PC-9 (cell line): Measurements from ENCODE around the gene METTL13. TPM values are rescaled to one million over a fixed set of nuclear protein-coding genes. Genes with fewer than 3 reads are reported as not detected.
"Not testable (repeated sequence)": the region's sequence is repeated elsewhere in the genome, so short reads cannot be mapped to it uniquely, and the experiment has no call there.

Experiments used
- BruUV-seq: library from RNA; stranded (reverse); fragments of 400-500 nt; replicated peaks from 2 replicates; lab custom pipeline; 2021; lab: Mats Ljungman, UMichigan
- CTCF ChIA-PET: fragments of 300-600 bp; sonication (Branson Sonifier 250); formaldehyde crosslinking; loops from one replicate; lab custom pipeline; 2022; ENCODE audit warnings: antibody characterized with exemption; lab: Charles Lee
- POLR2A ChIA-PET: fragments of 300-600 bp; sonication (Branson Sonifier 250); formaldehyde crosslinking; loops from one replicate; lab custom pipeline; 2022; ENCODE audit warnings: antibody characterized with exemption; ENCODE audit not compliant: unreplicated experiment; lab: Charles Lee
- DNase-seq, 2 experiments: peaks; one replicate each; pipeline versions ENCODE4 v3.0.0 to v3.0.0-alpha.2; 2015 to 2022; ENCODE audit warnings: mixed read lengths in 1 of 2
- H2AFZ ChIP-seq: fragments of 200-600 bp; sonication (generic); 2 replicates; pipeline ENCODE4 v1.8.1; 2017; ENCODE audit warnings: antibody characterized with exemption
- H3F3A ChIP-seq: fragments of 200-600 bp; sonication (generic); 2 replicates; pipeline ENCODE4 v1.8.1; 2017; ENCODE audit warnings: antibody characterized with exemption, mild to moderate bottlenecking, low read depth; ENCODE audit not compliant: insufficient read depth
- H3K27ac ChIP-seq: fragments of 200-600 bp; sonication (generic); 2 replicates; pipeline ENCODE4 v1.6.1; 2016; ENCODE audit warnings: mixed run types
- H3K27me3 ChIP-seq: fragments of 200-600 bp; sonication (generic); 2 replicates; pipeline ENCODE4 v1.6.1; 2016; ENCODE audit warnings: low read depth, mixed run types; ENCODE audit not compliant: insufficient read depth
- H3K36me3 ChIP-seq: fragments of 200-600 bp; sonication (generic); 2 replicates; pipeline ENCODE4 v1.6.1; 2016; ENCODE audit warnings: low read depth, mixed run types
- H3K4me1 ChIP-seq: fragments of 200-600 bp; sonication (generic); replicated peaks from 2 replicates; pipeline ENCODE4 v1.6.1; 2016; ENCODE audit warnings: mixed run types; ENCODE audit not compliant: insufficient read depth
- H3K4me2 ChIP-seq: fragments of 200-600 bp; sonication (generic); 2 replicates; pipeline ENCODE4 v1.6.1; 2017; ENCODE audit warnings: mixed run types
- H3K4me3 ChIP-seq: fragments of 200-600 bp; sonication (generic); 2 replicates; pipeline ENCODE4 v1.6.1; 2016; ENCODE audit warnings: mixed run types
- H3K79me2 ChIP-seq: fragments of 200-600 bp; sonication (generic); 2 replicates; pipeline ENCODE4 v1.6.1; 2017; ENCODE audit warnings: low read depth, mixed run types
- H3K9me2 ChIP-seq: fragments of 200-600 bp; sonication (generic); 2 replicates; pipeline ENCODE4 v1.8.1; 2017; ENCODE audit warnings: mild to moderate bottlenecking; ENCODE audit not compliant: insufficient read depth
- H3K9me3 ChIP-seq: fragments of 200-600 bp; sonication (generic); 2 replicates; pipeline ENCODE4 v1.8.1; 2016; ENCODE audit warnings: low read depth; ENCODE audit not compliant: insufficient read depth
- H4K20me1 ChIP-seq: fragments of 200-600 bp; sonication (generic); 2 replicates; pipeline ENCODE4 v1.8.1; 2017; ENCODE audit not compliant: insufficient read depth
- EZH2 ChIP-seq: fragments of 200-600 bp; sonication (generic); IDR thresholded peaks from 2 replicates; pipeline ENCODE4 v1.8.0; 2017; ENCODE audit warnings: antibody characterized with exemption, low read depth
- intact Hi-C: fragments of 100-400 bp; cut with micrococcal nuclease; formaldehyde crosslinking; loops from one replicate; pipeline ENCODE4 v1.10.0; 2022; ENCODE audit not compliant: unreplicated experiment
- total RNA-seq: library from RNA; stranded (reverse); gene quantifications from 2 replicates; pipeline ENCODE4 v1.2.3, GENCODE V29; 2021
- TF ChIP-seq, protein P1 (sequence below): fragments of 200-600 bp; sonication (generic); conservative IDR thresholded peaks from 2 replicates; pipeline ENCODE4 v1.6.1; 2017; ENCODE audit warnings: mixed run types, antibody characterized with exemption, mild to moderate bottlenecking, moderate library complexity

METTL13 gene
- total RNA-seq, 1 experiment from 2014 or later, result 32.2 TPM

DNA sequence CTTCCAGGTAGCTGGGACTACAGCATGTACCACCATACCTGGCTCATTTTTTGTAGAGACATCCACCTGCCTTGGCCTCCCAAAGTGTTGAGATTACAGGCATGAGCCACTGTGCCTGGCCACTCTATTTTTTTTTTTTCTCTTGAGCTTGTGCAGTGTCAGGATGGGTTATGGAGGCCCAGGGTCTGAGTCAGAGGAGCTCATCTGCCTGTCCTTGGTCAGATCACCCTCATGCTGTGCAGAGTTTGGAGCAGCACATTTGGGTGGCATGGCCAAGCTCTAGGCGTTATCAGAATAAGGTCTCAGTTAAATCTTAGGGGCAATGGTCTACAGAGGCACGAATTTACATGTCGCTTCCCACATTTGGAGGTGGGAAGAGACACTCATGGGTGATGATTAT is 16.9 kb downstream of the METTL13 start:
- no peak overlapping the region for H3K4me3 ChIP-seq
- H3K27me3 ChIP-seq, result no peaks in the 10 kb centered on the region
- BruUV-seq, result no TSS peak
- H4K20me1 ChIP-seq, result no peaks in the 10 kb centered on the region
- peaks cover 17% of the 10 kb centered on the region; the same call in 1 of the 2 replicates for H3K36me3 ChIP-seq
- no peak for DNase-seq
- H3K9me3 ChIP-seq, result no peaks in the 10 kb centered on the region
- H3K9me2 ChIP-seq, result no peaks in the 10 kb centered on the region
- 0 out of 2 replicates have a peak, but pooled peaks cover 9% of the 10 kb centered on the region for H3F3A ChIP-seq
- no peak overlapping the region for H2AFZ ChIP-seq
- no peaks in the 10 kb centered on the region for H3K4me1 ChIP-seq
- H3K79me2 ChIP-seq, result no peaks in the 10 kb centered on the region
- ChIA-PET CTCF (interaction anchor here (4.7 kb wide), 1 partner anchor 187 kb away, joined by 50 read pairs; no protein-coding TSS in a partner anchor), POLR2A (no interaction called here)
- intact Hi-C loops, result no loop called here
- TF ChIP-seq, protein P1, sequence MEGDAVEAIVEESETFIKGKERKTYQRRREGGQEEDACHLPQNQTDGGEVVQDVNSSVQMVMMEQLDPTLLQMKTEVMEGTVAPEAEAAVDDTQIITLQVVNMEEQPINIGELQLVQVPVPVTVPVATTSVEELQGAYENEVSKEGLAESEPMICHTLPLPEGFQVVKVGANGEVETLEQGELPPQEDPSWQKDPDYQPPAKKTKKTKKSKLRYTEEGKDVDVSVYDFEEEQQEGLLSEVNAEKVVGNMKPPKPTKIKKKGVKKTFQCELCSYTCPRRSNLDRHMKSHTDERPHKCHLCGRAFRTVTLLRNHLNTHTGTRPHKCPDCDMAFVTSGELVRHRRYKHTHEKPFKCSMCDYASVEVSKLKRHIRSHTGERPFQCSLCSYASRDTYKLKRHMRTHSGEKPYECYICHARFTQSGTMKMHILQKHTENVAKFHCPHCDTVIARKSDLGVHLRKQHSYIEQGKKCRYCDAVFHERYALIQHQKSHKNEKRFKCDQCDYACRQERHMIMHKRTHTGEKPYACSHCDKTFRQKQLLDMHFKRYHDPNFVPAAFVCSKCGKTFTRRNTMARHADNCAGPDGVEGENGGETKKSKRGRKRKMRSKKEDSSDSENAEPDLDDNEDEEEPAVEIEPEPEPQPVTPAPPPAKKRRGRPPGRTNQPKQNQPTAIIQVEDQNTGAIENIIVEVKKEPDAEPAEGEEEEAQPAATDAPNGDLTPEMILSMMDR, result no peak
- no peak for TF ChIP-seq EZH2
- no peak overlapping the region for H3K27ac ChIP-seq
- H3K4me2 ChIP-seq, result no peak overlapping the region

DNA sequence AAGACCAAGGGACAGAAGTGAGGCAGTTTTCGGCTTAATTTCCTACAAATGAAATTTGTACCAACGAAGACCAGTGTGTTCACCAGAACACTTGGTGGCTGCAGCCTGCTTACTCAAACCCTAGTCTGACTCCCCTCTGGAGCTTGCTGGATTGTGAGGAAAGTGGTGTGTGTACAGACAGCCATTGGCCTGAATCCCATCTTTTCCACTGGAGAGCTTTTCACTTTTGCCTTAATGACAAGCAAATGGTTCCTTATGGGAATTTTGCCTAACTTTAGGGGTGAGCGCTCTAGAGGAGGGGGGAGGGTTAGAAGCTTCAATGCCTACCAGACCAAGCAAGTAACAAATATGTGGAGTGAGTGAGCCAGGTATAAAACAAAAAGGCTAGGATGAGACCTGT is 17.3 kb downstream of the METTL13 start:
- TF ChIP-seq, protein P1, result no peak
- TF ChIP-seq EZH2, result no peak
- 0 out of 2 replicates have a peak, but pooled peaks cover 9% of the 10 kb centered on the region for H3F3A ChIP-seq
- H3K4me3 ChIP-seq, result no peak overlapping the region
- no peaks in the 10 kb centered on the region for H3K27me3 ChIP-seq
- no peaks in the 10 kb centered on the region for H3K4me1 ChIP-seq
- no peak overlapping the region for H2AFZ ChIP-seq
- no peak overlapping the region for H3K27ac ChIP-seq
- POLR2A ChIA-PET, result no interaction called here
- CTCF ChIA-PET, result interaction anchor here (4.7 kb wide), 1 partner anchor 186 kb away, joined by 50 read pairs; no protein-coding TSS in a partner anchor
- no peaks in the 10 kb centered on the region for H3K79me2 ChIP-seq
- H3K4me2 ChIP-seq, result no peak overlapping the region
- no peaks in the 10 kb centered on the region for H4K20me1 ChIP-seq
- no TSS peak for BruUV-seq
- peaks cover 17% of the 10 kb centered on the region; the same call in 1 of the 2 replicates for H3K36me3 ChIP-seq
- H3K9me3 ChIP-seq, result no peaks in the 10 kb centered on the region
- H3K9me2 ChIP-seq, result no peaks in the 10 kb centered on the region
- no peak for DNase-seq
- intact Hi-C loops, result no loop called here

DNA sequence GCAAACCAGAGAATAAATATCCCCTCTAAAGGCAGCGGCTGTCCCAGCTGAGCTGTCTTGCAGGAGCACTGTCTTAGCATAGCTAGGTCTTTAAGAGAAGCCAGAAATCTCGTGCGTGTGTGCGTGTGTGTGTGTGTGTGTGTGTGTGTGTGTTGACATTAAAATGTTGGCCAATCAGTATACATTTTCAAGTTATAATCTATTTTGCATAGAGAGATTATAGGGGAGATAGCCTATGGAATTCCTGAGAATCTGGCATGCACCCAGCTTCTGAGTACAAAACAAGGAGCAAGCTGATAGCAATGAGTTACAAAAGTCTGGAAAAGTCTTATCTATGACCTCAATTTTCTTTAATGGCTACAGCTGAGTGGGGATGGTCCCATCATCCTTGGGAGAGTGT is 17.7 kb downstream of the METTL13 start:
- intact Hi-C loops, result no loop called here
- no peaks in the 10 kb centered on the region for H3K9me2 ChIP-seq
- BruUV-seq, result no TSS peak
- H4K20me1 ChIP-seq, result no peaks in the 10 kb centered on the region
- H3K4me2 ChIP-seq, result no peak overlapping the region
- TF ChIP-seq EZH2, result no peak
- TF ChIP-seq, protein P1, result no peak
- H3K36me3 ChIP-seq, result peaks cover 17% of the 10 kb centered on the region; the same call in 1 of the 2 replicates
- H3K79me2 ChIP-seq, result no peaks in the 10 kb centered on the region
- no peak for DNase-seq
- H3K27me3 ChIP-seq, result no peaks in the 10 kb centered on the region
- H2AFZ ChIP-seq, result no peak overlapping the region
- H3K27ac ChIP-seq, result no peak overlapping the region
- ChIA-PET POLR2A (no interaction called here), CTCF (interaction anchor here (4.7 kb wide), 1 partner anchor 186 kb away, joined by 50 read pairs; no protein-coding TSS in a partner anchor)
- H3K4me3 ChIP-seq, result no peak overlapping the region
- no peaks in the 10 kb centered on the region for H3K4me1 ChIP-seq
- H3F3A ChIP-seq, result 0 out of 2 replicates have a peak, but pooled peaks cover 9% of the 10 kb centered on the region
- no peaks in the 10 kb centered on the region for H3K9me3 ChIP-seq

DNA sequence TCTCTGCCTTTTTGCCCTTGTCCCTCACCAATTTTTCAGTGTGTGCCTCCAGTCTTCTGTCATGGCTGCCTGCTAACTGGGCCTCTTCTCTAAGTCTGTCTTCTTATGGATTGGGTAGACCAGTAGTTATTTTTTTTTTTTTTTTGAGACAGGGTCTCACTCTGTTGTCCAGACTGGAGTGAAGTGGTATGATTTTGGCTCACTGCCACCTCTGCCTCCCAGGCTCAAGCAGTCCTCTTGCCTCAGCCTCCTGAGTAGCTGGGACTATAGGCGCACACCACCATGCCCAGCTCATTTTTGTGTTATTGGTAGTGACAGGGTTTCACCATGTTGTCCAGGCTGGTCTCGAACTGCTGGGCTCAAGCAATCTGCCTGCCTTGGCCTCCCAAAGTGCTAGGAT is 18.2 kb downstream of the METTL13 start:
- H4K20me1 ChIP-seq, H3F3A ChIP-seq, BruUV-seq, DNase-seq, H3K27me3 ChIP-seq, H3K79me2 ChIP-seq, H3K9me3 ChIP-seq, H3K4me3 ChIP-seq, H2AFZ ChIP-seq, POLR2A ChIA-PET, H3K4me1 ChIP-seq, H3K4me2 ChIP-seq, H3K27ac ChIP-seq, H3K9me2 ChIP-seq: not testable (repeated sequence)
- H3K36me3 ChIP-seq, result peaks cover 16% of the 10 kb centered on the region; the same call in 1 of the 2 replicates
- intact Hi-C loops, result loop anchor here (5.0 kb wide), 3 partner anchors 152 to 923 kb away; no protein-coding TSS in a partner anchor
- CTCF ChIA-PET, result interaction anchor here (4.7 kb wide), 1 partner anchor 185 kb away, joined by 50 read pairs; no protein-coding TSS in a partner anchor
